CD4-positive, alpha-beta T cell treated with Interleukin-1 beta for 1 hour (primary cell): Measurements from ENCODE around the gene SPANXB1.
"Not testable (repeated sequence)": the region's sequence is repeated elsewhere in the genome, so short reads cannot be mapped to it uniquely, and the experiment has no call there.

Experiments
- DNase-seq, 2 donors: peaks; one replicate each; pipeline ENCODE4 v3.0.0-alpha.2; 2020 to 2022

The SPANXB1 gene, protein sequence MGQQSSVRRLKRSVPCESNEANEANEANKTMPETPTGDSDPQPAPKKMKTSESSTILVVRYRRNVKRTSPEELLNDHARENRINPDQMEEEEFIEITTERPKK

DNA sequence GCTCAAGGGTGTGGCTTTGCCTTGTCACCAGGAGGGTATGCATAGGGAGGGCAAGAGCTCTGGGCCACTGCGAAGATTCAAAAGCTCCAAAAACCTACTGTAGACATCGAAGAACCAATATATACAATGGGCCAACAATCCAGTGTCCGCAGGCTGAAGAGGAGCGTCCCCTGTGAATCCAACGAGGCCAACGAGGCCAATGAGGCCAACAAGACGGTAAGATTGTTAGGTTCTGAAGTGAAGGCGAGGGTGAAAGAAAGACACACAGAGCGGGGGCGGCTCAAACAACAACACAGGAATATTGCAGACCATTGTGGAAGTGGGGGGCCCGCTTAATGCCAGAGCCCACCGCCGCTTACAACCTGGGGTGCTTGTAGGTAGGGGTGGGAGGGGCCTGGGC, at the start of gene SPANXB1:
Gene SPANXB1, plus strand, starts transcription at position 27 of the 400 bp plus-strand sequence. Its CDS starts 100 bp downstream, at position 127.
- DNase-seq, result not testable (repeated sequence)

DNA sequence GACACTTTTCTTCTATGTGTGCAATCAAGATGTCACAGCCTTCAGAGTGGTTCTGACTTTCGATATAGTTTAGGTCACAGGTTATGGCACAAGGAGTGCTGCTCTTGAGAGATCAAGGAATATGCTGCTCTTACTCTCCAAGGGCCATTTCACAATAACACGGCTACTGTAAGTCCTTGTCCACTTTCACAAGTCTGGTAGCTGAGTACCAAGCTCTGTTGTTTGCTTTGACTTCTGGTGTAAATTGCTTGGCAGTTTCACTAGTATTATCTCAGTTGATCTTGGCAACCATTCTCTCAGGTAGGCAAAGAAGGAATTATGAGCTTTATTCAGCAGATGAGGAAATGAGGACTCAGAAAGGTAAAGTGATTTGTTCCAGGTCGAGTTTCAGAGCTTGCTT, 35.4 kb upstream of the SPANXB1 start:
- DNase-seq, result no peak

DNA sequence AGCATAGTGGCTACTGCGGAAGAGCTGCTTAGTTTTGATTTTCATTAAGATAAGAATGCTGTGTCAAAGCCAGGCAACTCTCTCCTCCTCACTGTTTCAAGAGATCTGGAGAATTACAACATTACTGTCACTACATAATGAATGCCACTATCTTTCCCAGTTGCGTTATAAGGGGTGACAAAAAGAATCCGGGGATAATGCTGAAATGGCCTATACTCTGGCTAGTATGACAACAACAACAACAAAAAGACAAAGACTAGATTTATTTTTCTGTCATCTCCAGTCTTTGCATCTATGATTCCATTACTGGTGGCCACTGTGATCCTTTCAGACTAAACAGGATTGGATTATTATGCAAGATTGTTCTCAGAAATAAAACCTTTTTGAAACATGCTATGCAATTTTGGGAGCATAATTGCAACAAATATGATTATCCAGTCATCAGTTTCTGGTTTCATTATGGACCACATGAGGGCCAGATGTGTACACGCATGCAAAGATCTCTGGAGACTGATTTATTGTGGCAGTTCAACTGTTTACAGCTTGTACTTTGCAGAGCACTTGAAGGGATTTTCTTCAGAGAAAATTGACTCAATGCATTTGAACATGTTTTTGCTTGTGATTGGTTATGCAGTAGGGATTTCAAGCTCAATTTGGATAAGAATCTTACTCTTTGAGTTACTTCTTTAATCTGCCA, 31.1 kb upstream of the SPANXB1 start:
- no peak for DNase-seq

DNA sequence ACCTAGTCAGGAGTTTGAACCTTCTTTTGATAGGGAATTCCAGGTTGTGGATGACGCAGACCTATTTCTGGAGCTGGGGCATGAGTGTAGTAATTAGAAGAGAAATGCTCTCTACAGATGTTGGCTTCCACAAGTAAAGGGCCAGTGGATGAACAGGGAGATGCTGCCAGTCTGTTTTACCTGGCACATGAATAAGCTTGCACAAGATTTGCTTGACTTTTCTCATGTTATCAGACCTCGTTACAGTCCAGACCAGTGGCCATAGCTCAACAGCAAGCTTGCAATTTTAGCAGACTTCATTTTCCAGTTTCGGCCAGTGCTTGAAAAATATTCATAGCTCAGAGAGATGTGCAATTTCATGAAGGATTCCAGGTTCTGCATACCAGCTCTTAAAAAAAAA, 26.9 kb upstream of the SPANXB1 start:
- DNase-seq, result no peak

DNA sequence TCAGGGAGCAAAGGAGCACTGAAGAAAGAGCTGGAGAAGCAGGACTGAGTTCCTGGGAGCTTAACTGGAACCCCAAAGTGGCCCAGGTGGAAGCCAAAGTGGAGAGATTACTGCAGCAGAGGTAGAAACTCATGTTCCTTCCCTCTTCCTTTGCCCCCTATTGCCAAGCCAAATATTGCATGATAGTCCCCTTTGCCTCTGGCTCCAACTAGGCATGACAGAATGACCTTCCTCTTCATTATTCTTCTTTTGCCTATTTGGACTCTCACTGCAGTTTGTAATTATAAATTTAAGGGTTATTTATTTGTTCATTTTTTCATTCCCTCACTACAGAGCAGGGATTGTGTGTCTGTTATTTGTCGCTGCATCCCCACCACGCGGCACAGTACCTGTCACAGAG, 22.1 kb upstream of the SPANXB1 start:
- DNase-seq, result no peak

DNA sequence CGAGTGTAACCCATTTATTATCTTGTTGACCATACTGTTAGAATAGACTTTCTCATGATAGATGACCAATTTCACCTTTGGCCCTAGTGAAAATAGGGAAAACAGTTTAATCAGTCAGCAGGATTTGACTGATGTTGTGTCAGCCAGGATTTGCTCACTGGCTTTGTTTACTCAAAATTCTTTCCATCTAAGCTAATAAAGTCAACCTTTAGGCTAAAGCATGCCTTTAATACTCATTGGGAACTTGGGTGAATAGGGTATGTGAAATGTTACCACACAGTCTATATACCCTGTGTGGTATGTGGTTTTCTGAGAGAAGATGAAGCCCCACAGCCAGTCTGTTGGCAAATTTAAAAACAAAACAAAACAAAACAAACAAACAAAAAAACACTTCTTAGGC, 18.7 kb upstream of the SPANXB1 start:
- no peak for DNase-seq

DNA sequence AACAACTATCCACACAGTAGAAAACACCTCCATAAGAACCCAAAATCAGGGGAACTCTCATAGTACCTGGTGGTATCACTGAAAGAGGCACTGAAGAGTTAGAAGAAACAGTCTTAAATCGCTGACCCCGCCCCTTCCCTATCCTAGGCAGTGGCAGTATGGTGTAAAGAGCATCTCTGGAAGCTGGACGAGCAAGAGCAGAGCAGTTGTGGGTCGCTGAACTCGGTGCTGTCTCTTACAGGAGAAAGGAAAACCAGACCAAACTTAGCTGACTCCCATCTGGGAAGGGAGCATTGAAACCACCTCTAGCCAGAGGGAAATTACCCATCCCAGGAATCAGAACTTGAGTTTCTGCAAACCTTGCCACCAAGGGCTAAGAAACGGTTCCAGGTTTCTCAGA, 2.8 kb downstream of the SPANXB1 start:
- DNase-seq, result not testable (repeated sequence)

DNA sequence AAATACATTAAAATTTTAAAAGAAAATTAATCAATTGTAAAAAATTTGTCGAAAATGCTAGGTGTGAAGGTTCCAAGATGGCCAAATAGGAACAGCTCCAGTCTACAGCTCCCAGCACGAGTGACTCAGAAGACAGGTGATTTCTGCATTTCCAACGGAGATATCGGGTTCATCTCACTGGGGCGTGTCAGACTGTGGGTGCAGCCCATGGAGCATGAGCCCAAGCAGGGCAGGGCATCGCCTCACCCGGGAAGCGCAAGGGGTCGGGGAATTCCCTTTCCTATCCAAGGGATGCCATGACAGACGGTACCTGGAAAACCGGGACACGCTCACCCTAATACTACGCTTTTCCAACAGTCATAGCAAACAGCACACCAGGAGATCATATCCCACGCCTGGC, 41.9 kb downstream of the SPANXB1 start:
- DNase-seq, result not testable (repeated sequence)

DNA sequence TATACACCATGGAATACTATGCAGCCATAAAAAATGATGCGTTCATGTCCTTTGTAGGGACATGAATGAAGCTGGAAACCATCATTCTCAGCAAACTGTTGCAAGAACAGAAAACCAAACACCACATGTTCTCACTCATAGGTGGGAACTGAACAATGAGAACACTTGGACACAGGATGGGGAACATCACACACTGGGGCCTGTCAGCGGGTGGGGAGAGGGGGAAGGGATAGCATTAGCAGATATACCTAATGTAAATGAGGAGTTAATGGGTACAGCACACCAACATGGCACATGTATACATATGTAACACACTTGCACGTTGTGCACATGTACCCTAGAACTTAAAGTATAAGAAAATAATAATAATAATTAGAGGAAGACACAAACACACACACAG, 47.5 kb downstream of the SPANXB1 start:
- not testable (repeated sequence) for DNase-seq

DNA sequence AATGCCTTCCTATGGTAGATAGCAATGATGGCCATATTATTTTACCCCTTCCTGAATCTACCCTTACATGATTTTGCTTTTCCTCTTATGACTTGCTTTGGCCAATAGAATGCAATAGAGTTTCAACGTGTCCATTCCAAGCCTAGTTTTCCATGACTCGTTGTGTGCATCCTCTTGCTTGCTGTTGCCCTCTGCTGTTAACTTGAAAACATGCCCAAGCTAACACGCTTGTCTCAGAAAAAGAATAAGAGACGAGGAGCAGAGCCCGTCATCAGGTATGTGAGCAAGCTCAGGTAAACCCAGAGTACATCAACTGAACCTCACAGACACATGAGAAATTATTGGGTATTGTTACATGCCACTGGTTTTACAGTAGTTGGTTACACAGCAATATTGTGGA, 49.7 kb downstream of the SPANXB1 start:
- DNase-seq, result not testable (repeated sequence)
